ENCODE data around the gene TBCE.
"Not testable (repeated sequence)": the region's sequence is repeated elsewhere in the genome, so short reads cannot be mapped to it uniquely, and the experiment has no call there.

Gene TBCE

DNA sequence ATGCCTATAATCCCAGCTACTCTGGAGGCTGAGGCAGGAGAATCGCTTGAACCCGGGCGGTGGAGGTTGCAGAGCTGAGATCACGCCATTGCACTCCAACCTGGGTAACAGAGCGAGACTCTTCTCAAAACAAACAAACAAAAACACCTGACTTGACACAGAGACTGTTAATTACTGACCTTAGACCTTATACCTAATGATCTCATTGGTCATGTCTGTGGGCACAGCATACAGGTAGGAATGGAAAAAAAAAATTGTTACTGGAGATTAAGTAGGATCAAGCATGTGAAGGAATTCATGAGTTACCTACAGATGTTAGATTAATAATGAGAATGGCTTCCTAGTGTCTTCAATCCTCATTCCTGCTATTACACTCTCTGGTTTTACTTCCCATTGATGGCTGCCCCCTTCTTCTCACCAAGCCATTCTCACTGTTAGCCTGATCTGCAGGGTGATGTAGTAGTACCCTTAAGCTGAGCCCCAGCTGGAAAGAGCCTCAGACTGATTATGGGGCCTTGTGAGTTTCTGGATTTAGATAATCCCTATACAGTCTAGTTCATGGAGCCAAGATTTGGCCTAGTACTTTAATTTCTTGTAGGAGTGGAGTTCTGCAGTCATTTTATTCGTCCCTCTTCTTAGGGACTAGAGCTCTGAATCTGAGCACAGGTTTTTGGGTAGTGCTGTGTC, 8.8 kb downstream of the TBCE start:
- TF ChIP-seq, protein P1, sequence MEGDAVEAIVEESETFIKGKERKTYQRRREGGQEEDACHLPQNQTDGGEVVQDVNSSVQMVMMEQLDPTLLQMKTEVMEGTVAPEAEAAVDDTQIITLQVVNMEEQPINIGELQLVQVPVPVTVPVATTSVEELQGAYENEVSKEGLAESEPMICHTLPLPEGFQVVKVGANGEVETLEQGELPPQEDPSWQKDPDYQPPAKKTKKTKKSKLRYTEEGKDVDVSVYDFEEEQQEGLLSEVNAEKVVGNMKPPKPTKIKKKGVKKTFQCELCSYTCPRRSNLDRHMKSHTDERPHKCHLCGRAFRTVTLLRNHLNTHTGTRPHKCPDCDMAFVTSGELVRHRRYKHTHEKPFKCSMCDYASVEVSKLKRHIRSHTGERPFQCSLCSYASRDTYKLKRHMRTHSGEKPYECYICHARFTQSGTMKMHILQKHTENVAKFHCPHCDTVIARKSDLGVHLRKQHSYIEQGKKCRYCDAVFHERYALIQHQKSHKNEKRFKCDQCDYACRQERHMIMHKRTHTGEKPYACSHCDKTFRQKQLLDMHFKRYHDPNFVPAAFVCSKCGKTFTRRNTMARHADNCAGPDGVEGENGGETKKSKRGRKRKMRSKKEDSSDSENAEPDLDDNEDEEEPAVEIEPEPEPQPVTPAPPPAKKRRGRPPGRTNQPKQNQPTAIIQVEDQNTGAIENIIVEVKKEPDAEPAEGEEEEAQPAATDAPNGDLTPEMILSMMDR (IDR thresholded peaks at IDR 0.05; ENCODE audit: control insufficient read depth, extremely low read depth, insufficient read depth): no peak
- DNase-seq (ENCODE audit: low read depth): no peak
- H3K4me3 ChIP-seq (ENCODE audit: low read depth, low read length): no peak overlapping the region

DNA sequence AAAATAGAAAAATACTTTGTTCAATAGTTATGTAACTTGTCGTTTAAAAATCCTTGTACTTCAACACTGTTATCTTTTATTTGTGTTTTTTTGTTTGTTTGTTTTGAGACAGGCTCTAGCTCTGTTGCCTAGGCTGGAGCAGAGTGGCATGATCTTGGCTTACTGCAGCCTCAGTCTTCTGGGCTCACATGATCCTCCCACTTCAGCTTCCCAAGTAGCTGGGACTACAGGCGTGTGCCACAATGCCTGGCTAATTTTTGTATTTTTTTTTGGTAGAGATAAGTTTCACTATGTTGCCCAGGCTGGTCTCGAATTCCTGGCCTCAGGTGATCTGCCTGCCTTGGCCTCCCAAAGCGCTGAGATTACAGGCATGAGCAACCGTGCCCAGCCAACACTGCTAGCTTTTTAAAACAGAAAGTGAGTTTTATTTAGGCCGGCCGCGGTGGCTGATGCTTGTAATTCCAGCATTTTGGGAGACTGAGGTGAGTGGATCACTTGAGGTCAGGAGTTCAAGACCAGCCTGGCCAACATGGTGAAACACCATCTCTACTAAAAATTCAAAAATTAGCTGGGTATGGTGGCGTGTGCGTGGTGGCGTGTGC, 11.0 kb downstream of the TBCE start:
- not testable (repeated sequence) for DNase-seq (ENCODE audit: low read depth); H3K4me3 ChIP-seq (ENCODE audit: low read depth, low read length)

DNA sequence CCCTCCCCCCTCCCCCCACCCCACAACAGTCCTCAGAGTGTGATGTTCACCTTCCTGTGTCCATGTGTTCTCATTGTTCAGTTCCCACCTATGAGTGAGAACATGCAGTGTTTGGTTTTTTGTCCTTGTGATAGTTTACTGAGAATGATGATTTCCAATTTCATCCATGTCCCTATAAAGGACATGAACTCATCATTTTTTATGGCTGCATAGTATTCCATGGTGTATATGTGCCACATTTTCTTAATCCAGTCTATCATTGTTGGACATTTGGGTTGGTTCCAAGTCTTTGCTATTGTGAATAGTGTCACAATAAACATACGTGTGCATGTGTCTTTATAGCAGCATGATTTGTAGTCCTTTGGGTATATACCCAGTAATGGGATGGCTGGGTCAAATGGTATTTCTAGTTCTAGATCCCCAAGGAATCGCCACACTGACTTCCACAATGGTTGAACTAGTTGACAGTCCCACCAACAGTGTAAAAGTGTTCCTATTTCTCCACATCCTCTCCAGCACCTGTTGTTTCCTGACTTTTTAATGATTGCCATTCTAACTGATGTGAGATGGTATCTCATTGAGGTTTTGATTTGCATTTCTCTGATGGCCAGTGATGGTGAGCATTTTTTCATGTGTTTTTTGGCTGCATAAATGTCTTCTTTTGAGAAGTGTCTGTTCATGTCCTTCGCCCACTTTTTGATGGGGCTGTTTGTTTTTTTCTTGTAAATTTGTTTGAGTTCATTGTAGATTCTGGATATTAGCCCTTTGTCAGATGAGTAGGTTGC, 14.9 kb downstream of the TBCE start:
- not testable (repeated sequence) for DNase-seq (ENCODE audit: low read depth); H3K4me3 ChIP-seq (ENCODE audit: low read depth, low read length)

DNA sequence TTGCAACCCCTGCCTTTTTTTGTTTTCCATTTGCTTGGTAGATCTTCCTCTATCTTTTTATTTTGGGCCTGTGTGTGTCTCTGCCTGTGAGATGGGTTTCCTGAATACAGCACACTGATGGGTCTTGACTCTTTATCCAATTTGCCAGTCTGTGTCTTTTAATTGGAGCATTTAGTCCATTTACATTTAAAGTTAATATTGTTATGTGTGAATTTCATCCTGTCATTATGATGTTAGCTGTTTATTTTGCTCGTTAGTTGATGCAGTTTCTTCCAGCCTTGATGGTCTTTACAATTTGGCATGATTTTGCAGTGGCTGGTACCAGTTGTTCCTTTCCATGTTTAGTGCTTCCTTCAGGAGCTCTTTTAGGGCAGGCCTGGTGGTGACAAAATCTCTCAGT, 18.4 kb downstream of the TBCE start:
- not testable (repeated sequence) for H3K4me3 ChIP-seq (ENCODE audit: low read depth, low read length); DNase-seq (ENCODE audit: low read depth)

DNA sequence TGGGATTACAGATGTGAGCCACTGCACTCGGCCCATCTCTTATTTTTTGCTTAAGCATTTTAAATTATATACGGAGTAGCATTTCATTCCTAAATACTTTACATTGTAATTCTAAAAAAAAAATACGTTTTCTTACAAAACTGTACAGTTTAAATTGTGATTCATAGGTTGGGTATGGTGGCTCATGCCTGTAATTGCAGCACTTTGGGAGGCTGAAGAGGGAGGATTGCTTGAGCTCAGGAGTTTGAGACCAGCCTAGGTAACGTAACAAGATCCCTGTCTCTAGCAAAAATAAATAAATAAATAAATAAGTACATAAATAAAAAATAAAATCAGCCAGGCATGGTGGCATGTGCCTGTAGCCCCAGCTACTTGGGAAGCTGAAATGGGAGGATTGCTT, 24.6 kb downstream of the TBCE start:
- no peak overlapping the region for H3K4me3 ChIP-seq (ENCODE audit: low read depth, low read length)
- DNase-seq (ENCODE audit: low read depth): no peak
- TF ChIP-seq, protein P1 (IDR thresholded peaks at IDR 0.05; ENCODE audit: control insufficient read depth, extremely low read depth, insufficient read depth): no peak

- TF ChIP-seq, protein P1 (IDR thresholded peaks at IDR 0.05; ENCODE audit: control insufficient read depth, extremely low read depth, insufficient read depth): no peak
These were observed 30.5 kb downstream of the TBCE start for GRCh38 chr1:235397733-235398132.

GRCh38 chr1:235399661-235400060, 32.4 kb downstream of the TBCE start:
- H3K4me3 ChIP-seq (ENCODE audit: low read depth, low read length): no peak overlapping the region
- TF ChIP-seq, protein P1 (IDR thresholded peaks at IDR 0.05; ENCODE audit: control insufficient read depth, extremely low read depth, insufficient read depth): no peak
- DNase-seq (ENCODE audit: low read depth): no peak

More at GRCh38 chr1:235397733-235398132, 30.5 kb downstream of the TBCE start:
- H3K4me3 ChIP-seq (ENCODE audit: low read depth, low read length): no peak overlapping the region
- DNase-seq (ENCODE audit: low read depth): no peak

DNA sequence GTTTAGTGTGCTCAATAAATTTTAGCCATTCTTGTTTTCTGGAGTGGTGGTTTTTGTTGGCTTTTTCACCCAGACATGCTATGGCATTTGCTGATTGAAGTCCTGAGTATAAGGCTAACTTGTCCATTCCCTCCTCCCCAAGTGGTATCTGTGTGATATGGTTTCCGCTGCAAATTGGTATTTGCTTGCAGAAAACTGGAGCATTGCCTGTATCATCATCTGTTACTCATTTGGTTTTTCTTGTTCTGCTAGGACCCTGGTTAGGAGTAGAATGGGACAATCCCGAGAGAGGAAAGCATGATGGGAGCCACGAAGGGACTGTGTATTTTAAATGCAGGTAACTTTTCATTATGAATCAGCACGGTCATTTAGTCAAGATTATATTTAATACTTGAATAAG, 34.0 kb downstream of the TBCE start:
- TF ChIP-seq, protein P1 (IDR thresholded peaks at IDR 0.05; ENCODE audit: control insufficient read depth, extremely low read depth, insufficient read depth): no peak
- no peak for DNase-seq (ENCODE audit: low read depth)

More for the DNA sequence above, 34.0 kb downstream of the TBCE start:
- no peak overlapping the region for H3K4me3 ChIP-seq (ENCODE audit: low read depth, low read length)
